ENCODE results near the gene CUL5. TPM values are rescaled to one million over a fixed set of nuclear protein-coding genes. Genes with fewer than 3 reads are reported as not detected.

Gene CUL5
- total and polyA plus RNA-seq, 12 donors = 4.2 to 114 (median 40.7) TPM

DNA sequence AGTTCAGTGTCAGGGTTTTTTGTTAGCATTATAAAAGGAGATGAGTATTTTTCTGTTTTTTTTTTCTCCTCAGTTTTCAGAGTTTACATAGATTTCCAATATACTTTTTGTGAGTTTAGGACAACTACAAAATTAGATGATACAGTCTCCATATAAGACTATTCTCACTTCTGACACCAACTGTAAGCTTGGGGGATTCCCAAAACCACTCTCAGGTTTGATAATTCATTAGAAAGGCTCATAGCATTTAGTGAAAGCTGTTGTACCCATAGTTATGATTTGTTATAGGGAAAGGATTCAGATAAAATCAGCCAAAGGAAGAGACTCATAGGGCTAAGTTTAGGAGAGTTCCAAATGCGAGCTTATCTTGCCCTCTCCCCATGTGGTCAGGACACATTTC lies 24.1 kb downstream of the CUL5 start:
- 79 to 100% (median 88%) methylated on average over 1 of the region's 1 CpG for WGBS, 4 donors
- intact Hi-C loops (cut with DNase I) = no loop called here
- DNase-seq = no peak
- H3K4me3 ChIP-seq = no peak overlapping the region
- H3K4me1 ChIP-seq (replicated peaks in 1 of 2) = no peaks in the 10 kb centered on the region
- TF ChIP-seq POLR2A (IDR thresholded peaks at IDR 0.05) (no peak), CTCF (IDR thresholded peaks at IDR 0.05) (no peak)
- H3K9me3 ChIP-seq (replicated peaks in 1 of 3) = no peaks in the 10 kb centered on the region
- no peaks in the 10 kb centered on the region for H3K27me3 ChIP-seq
- H3K36me3 ChIP-seq (replicated peaks in 1 of 2) = no peaks in the 10 kb centered on the region
- no peak overlapping the region for H3K27ac ChIP-seq

DNA sequence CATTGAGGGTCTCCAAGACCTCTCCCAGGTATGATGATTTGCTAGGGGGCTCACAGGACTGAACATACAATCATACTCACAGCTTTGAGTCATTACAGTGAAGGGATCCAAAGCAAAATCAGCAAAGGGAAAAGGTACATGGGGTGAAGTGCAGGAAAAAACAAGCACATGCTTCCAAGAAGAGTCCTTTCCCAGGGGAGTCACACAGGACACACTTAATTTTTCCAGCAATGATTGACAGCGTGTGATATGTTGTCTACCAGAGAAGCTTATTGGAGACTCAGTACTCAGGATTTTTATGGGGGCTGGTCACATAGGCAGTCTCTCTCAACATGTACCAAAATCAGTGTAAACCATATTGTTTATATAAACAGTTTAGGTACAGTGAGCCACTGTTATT lies 25.3 kb downstream of the CUL5 start:
- no peak for DNase-seq
- Histone ChIP-seq H3K36me3 (replicated peaks in 1 of 2) (no peaks in the 10 kb centered on the region), H3K4me3 (no peak overlapping the region), H3K27ac (no peak overlapping the region), H3K27me3 (no peaks in the 10 kb centered on the region), H3K9me3 (replicated peaks in 1 of 3) (no peaks in the 10 kb centered on the region), H3K4me1 (replicated peaks in 1 of 2) (no peaks in the 10 kb centered on the region)
- 93 to 98% (median 95%) methylated on average over 1 of the region's 1 CpG for WGBS, 4 donors
- intact Hi-C loops (cut with DNase I) = no loop called here
- no peak for TF ChIP-seq POLR2A (IDR thresholded peaks at IDR 0.05)
- no peak for TF ChIP-seq CTCF (IDR thresholded peaks at IDR 0.05)

- WGBS, 4 donors = 89 to 100% (median 98%) methylated on average over 1 of the region's 1 CpG
- DNase-seq = no peak
- no peak overlapping the region for H3K27ac ChIP-seq
- H3K36me3 ChIP-seq (replicated peaks in 1 of 2) = peaks cover 0 to 4% of the 10 kb centered on the region in 2 donors
- intact Hi-C loops (cut with DNase I) = no loop called here
- TF ChIP-seq CTCF (IDR thresholded peaks at IDR 0.05) (no peak), POLR2A (IDR thresholded peaks at IDR 0.05) (no peak)
- no peak overlapping the region for H3K4me3 ChIP-seq
- H3K9me3 ChIP-seq (replicated peaks in 1 of 3) = no peaks in the 10 kb centered on the region
- no peaks in the 10 kb centered on the region for H3K4me1 ChIP-seq (replicated peaks in 1 of 2)
- no peaks in the 10 kb centered on the region for H3K27me3 ChIP-seq
These were observed 26.3 kb downstream of the CUL5 start for GRCh38 chr11:108034952-108035351.

- Histone ChIP-seq H3K4me3 (no peak overlapping the region), H3K4me1 (replicated peaks in 1 of 2) (no peaks in the 10 kb centered on the region), H3K36me3 (replicated peaks in 1 of 2) (peaks cover 0 to 7% of the 10 kb centered on the region in 2 donors), H3K27me3 (no peaks in the 10 kb centered on the region), H3K27ac (no peak overlapping the region), H3K9me3 (replicated peaks in 1 of 3) (no peaks in the 10 kb centered on the region)
- 60 to 76% (median 67%) methylated on average over 4 of the region's 4 CpGs for WGBS, 4 donors
- no peak for DNase-seq
- TF ChIP-seq CTCF (IDR thresholded peaks at IDR 0.05) (no peak), POLR2A (IDR thresholded peaks at IDR 0.05) (no peak)
- intact Hi-C loops (cut with DNase I) = no loop called here
These were observed 27.0 kb downstream of the CUL5 start for GRCh38 chr11:108035690-108036089.
